GM23338 (cell line): ENCODE data around the gene PRR14. TPM values are rescaled to one million over a fixed set of nuclear protein-coding genes. Genes with fewer than 3 reads are reported as not detected.

Experiments
- ATAC-seq: fragments of 200-7000 bp; cut with Tn5 transposase; 3 replicates; pipeline ENCODE4 v1.9.1; 2020
- DNase-seq: peaks from one replicate; pipeline ENCODE4 v3.0.0-alpha.2; 2015; ENCODE audit warnings: low spot score
- H2AFZ ChIP-seq: fragments of 200-600 bp; sonication (generic); 2 replicates; pipeline ENCODE4 v1.8.0; 2016; ENCODE audit warnings: antibody characterized with exemption, mild to moderate bottlenecking, moderate library complexity
- H3F3A ChIP-seq: fragments of 200-600 bp; sonication (generic); replicated peaks from 2 replicates; pipeline ENCODE4 v1.8.0; 2017; ENCODE audit warnings: antibody characterized with exemption, mixed run types, low read depth
- H3K27ac ChIP-seq: fragments of 200-600 bp; sonication (generic); 2 replicates; pipeline ENCODE4 v1.6.1; 2016; ENCODE audit warnings: low read depth
- H3K27me3 ChIP-seq: fragments of 200-600 bp; sonication (generic); 2 replicates; pipeline ENCODE4 v1.8.0; 2016; ENCODE audit warnings: mild to moderate bottlenecking, mixed run types, moderate library complexity; ENCODE audit not compliant: insufficient read depth
- H3K36me3 ChIP-seq: fragments of 200-600 bp; sonication (generic); 2 replicates; pipeline ENCODE4 v1.8.0; 2016; ENCODE audit warnings: mild to moderate bottlenecking; ENCODE audit not compliant: insufficient read depth
- H3K4me1 ChIP-seq: fragments of 200-600 bp; sonication (generic); 2 replicates; pipeline ENCODE4 v1.8.0; 2016; ENCODE audit warnings: mild to moderate bottlenecking, moderate library complexity; ENCODE audit not compliant: insufficient read depth
- H3K4me2 ChIP-seq: fragments of 200-600 bp; sonication (generic); 2 replicates; pipeline ENCODE4 v1.7.1; 2017; ENCODE audit warnings: mixed run types
- H3K4me3 ChIP-seq: fragments of 200-600 bp; sonication (generic); 2 replicates; pipeline ENCODE4 v1.6.1; 2016; ENCODE audit warnings: mixed run types
- H3K79me2 ChIP-seq: fragments of 200-600 bp; sonication (generic); replicated peaks from 2 replicates; pipeline ENCODE4 v1.8.0; 2017; ENCODE audit warnings: mild to moderate bottlenecking; ENCODE audit not compliant: insufficient read depth
- H3K9me2 ChIP-seq: fragments of 200-600 bp; sonication (generic); 2 replicates; pipeline ENCODE4 v1.8.0; 2017; ENCODE audit not compliant: insufficient read depth
- H4K20me1 ChIP-seq: fragments of 200-600 bp; sonication (generic); replicated peaks from 2 replicates; pipeline ENCODE4 v1.8.0; 2017; ENCODE audit warnings: mild to moderate bottlenecking; ENCODE audit not compliant: insufficient read depth
- H3K27ac Mint-ChIP-seq: 2 replicates; pipeline ENCODE4 v1.8.0; 2020; ENCODE audit warnings: inconsistent platforms, mild to moderate bottlenecking, moderate library complexity, mixed read lengths
- H3K27me3 Mint-ChIP-seq: 3 replicates; pipeline ENCODE4 v1.8.0; 2022; ENCODE audit warnings: low read depth, mild to moderate bottlenecking, moderate library complexity, mixed read lengths, inconsistent platforms; ENCODE audit not compliant: insufficient read depth, poor library complexity
- H3K36me3 Mint-ChIP-seq: 3 replicates; pipeline ENCODE4 v1.8.0; 2021; ENCODE audit warnings: low read depth, mild to moderate bottlenecking, inconsistent platforms, moderate library complexity, mixed read lengths
- H3K4me1 Mint-ChIP-seq: 3 replicates; pipeline ENCODE4 v1.8.0; 2020; ENCODE audit warnings: mild to moderate bottlenecking, inconsistent platforms, mixed read lengths
- H3K4me3 Mint-ChIP-seq: 3 replicates; pipeline ENCODE4 v1.8.0; 2021; ENCODE audit warnings: moderate library complexity, mild to moderate bottlenecking, inconsistent platforms, mixed read lengths
- H3K9me3 Mint-ChIP-seq: 3 replicates; pipeline ENCODE4 v1.8.0; 2020; ENCODE audit warnings: moderate library complexity, mild to moderate bottlenecking, inconsistent platforms, mixed read lengths
- CREB1 ChIP-seq: fragments of 250-450 bp; sonication (Bioruptor Pico); IDR thresholded peaks from 2 replicates; pipeline ENCODE4 v1.5.0; 2020; ENCODE audit warnings: low read depth, mild to moderate bottlenecking, moderate library complexity
- CTCF ChIP-seq, 2 experiments: fragments of 200-600 bp in 1 of 2; sonication (generic) in 1 of 2; conservative IDR thresholded peaks; 2 replicates each; pipeline versions ENCODE4 v1.5.1 to v1.6.1; 2016 to 2017; ENCODE audit warnings: antibody characterized with exemption in 2 of 2, low read depth in 2 of 2, mild to moderate bottlenecking in 2 of 2, moderate library complexity in 1 of 2
- ETS1 ChIP-seq: IDR thresholded peaks from 2 replicates; pipeline ENCODE4 v1.6.1; 2016; ENCODE audit warnings: antibody characterized with exemption
- EZH2 ChIP-seq: fragments of 200-600 bp; sonication (generic); IDR thresholded peaks from one replicate; pipeline ENCODE4 v1.8.0; 2017; ENCODE audit warnings: antibody characterized with exemption, mild to moderate bottlenecking, low read depth; ENCODE audit not compliant: unreplicated experiment
- EZH2phosphoT487 ChIP-seq: fragments of 200-600 bp; sonication (generic); IDR thresholded peaks from one replicate; pipeline ENCODE4 v1.8.1; 2018; ENCODE audit warnings: antibody characterized with exemption; ENCODE audit not compliant: unreplicated experiment
- JUNB ChIP-seq: IDR thresholded peaks from one replicate; pipeline ENCODE4 v1.6.1; 2016; ENCODE audit warnings: antibody characterized with exemption; ENCODE audit not compliant: unreplicated experiment
- NANOG ChIP-seq: IDR thresholded peaks from 2 replicates; pipeline ENCODE4 v1.6.1; 2016; ENCODE audit warnings: antibody characterized with exemption, borderline replicate concordance
- STAT1 ChIP-seq: IDR thresholded peaks from one replicate; pipeline ENCODE4 v1.6.1; 2016; ENCODE audit warnings: antibody characterized with exemption; ENCODE audit not compliant: unreplicated experiment
- ZNF114 ChIP-seq: fragments of 250-450 bp; sonication (Bioruptor Pico); IDR thresholded peaks from 2 replicates; pipeline ENCODE4 v1.5.0; 2020; ENCODE audit warnings: mild to moderate bottlenecking, moderate library complexity
- ZNF331 ChIP-seq: fragments of 250-450 bp; sonication (Bioruptor Pico); IDR thresholded peaks from 2 replicates; pipeline ENCODE4 v1.5.0; 2020; ENCODE audit warnings: low read depth, mild to moderate bottlenecking, moderate library complexity
- ZNF462 ChIP-seq: fragments of 250-450 bp; sonication (Bioruptor Pico); IDR thresholded peaks from 2 replicates; pipeline ENCODE4 v1.5.0; 2020; ENCODE audit warnings: mild to moderate bottlenecking, moderate library complexity
- polyA plus RNA-seq: library from polyadenylated mRNA; unstranded; fragments of >200 nt; fragmentation: Nextera tagmentation; extraction: Ambion mirVana; gene quantifications from 2 replicates; pipeline ENCODE4 v1.2.1, GENCODE V29; 2016
- total RNA-seq: library from RNA; depleted of rRNA; stranded (reverse); fragments of >200 nt; shearing (Covaris generic); gene quantifications from 2 replicates; pipeline ENCODE4 v1.2.3, GENCODE V29; 2014

The PRR14 gene
- total and polyA plus RNA-seq, 2 experiments from 2014 or later, result 4.6 to 12.7 TPM

GRCh38 chr16:30697264-30698138, 46.7 kb downstream of the PRR14 start:
- Mint-ChIP-seq H3K4me3 (peak overlapping the region; percentile 97), H3K27ac (peak overlapping the region; percentile 100), H3K9me3 (no peaks in the 10 kb centered on the region; the same call in 1 of the 3 replicates), H3K36me3 (peaks cover 30% of the 10 kb centered on the region), H3K4me1 (peaks cover 22% of the 10 kb centered on the region), H3K27me3 (peaks cover 60% of the 10 kb centered on the region)
- peak overlapping the region; percentile 100; the same call in 1 of the 2 replicates for H3K27ac ChIP-seq
- H3K4me3 ChIP-seq, result peak overlapping the region; percentile 98
- peaks cover 53% of the 10 kb centered on the region for H3K27me3 ChIP-seq
- ATAC-seq (peak; percentile 90), DNase-seq (peak; percentile 98)
- H3F3A ChIP-seq, result peaks cover 26% of the 10 kb centered on the region
- H3K4me2 ChIP-seq, result peak overlapping the region; percentile 78
- H3K79me2 ChIP-seq, result peaks cover 32% of the 10 kb centered on the region
- peaks cover 17% of the 10 kb centered on the region for H3K4me1 ChIP-seq
- peaks cover 24% of the 10 kb centered on the region for H3K36me3 ChIP-seq
- no peak for TF ChIP-seq ZNF462 (CRISPR knock-in tag)
- TF ChIP-seq ZNF331 (CRISPR knock-in tag), result no peak
- TF ChIP-seq EZH2, result no peak
- TF ChIP-seq NANOG, result no peak
- no peak for TF ChIP-seq CTCF (conservative IDR thresholded peaks at IDR 0.05; ENCODE audit: low read depth in 2 of 2)
- TF ChIP-seq ZNF114 (CRISPR knock-in tag), result no peak
- TF ChIP-seq CREB1 (CRISPR knock-in tag), result peak; percentile 75
- TF ChIP-seq STAT1, result no peak
- no peak for TF ChIP-seq JUNB
- TF ChIP-seq EZH2phosphoT487, result no peak
- peak; percentile 85 for TF ChIP-seq ETS1
- no peak overlapping the region for H2AFZ ChIP-seq
- no peaks in the 10 kb centered on the region for H3K9me2 ChIP-seq
- peaks cover 44% of the 10 kb centered on the region for H4K20me1 ChIP-seq
